Measurements from ENCODE around the gene NMT1. TPM values are rescaled to one million over a fixed set of nuclear protein-coding genes. Genes with fewer than 3 reads are reported as not detected.

NMT1 gene
- polyA plus RNA-seq, 1 donor: 71.5 TPM

GRCh38 chr17:45135192-45135977 lies 74.3 kb downstream of the NMT1 start, which contains the start of gene ACBD4:
Gene ACBD4, plus strand, starts transcription at chr17:45135687. Its CDS starts 458 bp downstream, at chr17:45136145.
- peak; percentile 96 for DNase-seq

GRCh38 chr17:45135978-45136791 lies 75.1 kb downstream of the NMT1 start:
- no peak for DNase-seq

GRCh38 chr17:45136846-45137560 lies 75.9 kb downstream of the NMT1 start:
- no peak for DNase-seq

- no peak for DNase-seq
These were observed 76.6 kb downstream of the NMT1 start for GRCh38 chr17:45137561-45138305.

DNA sequence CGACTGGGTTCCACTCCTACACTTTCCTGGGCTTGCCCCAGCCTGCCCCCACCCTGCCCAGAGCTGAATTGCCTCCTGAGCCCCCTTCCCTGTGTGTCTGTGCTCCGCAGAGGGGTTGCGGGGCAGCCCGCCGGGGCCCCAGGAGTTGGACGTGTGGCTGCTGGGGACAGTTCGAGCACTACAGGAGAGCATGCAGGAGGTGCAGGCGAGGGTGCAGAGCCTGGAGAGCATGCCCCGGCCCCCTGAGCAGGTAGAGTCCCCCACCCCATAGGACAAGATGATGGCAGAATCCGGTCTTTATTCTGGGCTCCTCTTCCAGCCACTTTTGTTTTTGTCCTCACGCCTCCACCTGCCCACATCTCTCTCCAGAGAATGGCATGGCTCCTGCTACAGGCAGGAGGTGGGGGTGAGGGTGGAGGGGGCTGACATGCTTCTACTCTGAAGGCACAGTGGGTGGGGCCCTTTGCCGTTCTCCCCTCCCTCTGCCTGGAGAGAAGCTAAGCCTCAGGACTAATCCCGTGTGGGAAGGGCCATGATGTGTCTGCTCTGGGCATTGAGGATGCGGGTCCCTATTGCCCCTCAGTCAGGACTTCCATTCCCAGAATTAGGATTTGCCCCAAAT lies 77.9 kb downstream of the NMT1 start:
- DNase-seq: no peak

- DNase-seq: no peak
These were observed 78.4 kb downstream of the NMT1 start for GRCh38 chr17:45139533-45139920.

DNA sequence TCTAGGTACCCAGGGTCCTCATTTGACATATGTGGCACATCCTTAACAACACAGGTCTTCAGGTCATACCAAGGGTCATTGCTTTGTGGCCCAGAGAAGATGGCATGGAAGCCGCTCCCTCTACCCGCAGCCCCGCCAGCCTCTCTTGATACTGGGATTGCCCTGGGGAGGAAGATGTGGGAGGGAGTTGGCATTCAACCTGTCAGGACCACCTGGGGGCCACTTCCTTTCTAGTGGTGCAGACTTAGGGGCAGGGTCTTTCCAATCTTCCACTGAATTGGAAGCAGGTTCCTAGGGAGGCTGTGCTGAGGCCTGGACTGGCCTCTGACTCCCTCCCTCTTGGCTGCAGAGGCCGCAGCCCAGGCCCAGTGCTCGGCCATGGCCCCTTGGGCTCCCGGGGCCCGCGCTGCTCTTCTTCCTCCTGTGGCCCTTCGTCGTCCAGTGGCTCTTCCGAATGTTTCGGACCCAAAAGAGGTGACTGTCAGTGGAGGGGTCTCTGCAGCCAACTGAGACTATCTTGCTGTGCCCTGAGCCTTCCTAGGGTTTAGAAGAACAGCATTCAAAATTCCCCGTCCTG lies 82.1 kb downstream of the NMT1 start:
- DNase-seq: no peak

- peak; percentile 79 for DNase-seq
These were observed 82.7 kb downstream of the NMT1 start for GRCh38 chr17:45143767-45144198.

- DNase-seq: no peak
These were observed 83.3 kb downstream of the NMT1 start for GRCh38 chr17:45144199-45145034.

DNA sequence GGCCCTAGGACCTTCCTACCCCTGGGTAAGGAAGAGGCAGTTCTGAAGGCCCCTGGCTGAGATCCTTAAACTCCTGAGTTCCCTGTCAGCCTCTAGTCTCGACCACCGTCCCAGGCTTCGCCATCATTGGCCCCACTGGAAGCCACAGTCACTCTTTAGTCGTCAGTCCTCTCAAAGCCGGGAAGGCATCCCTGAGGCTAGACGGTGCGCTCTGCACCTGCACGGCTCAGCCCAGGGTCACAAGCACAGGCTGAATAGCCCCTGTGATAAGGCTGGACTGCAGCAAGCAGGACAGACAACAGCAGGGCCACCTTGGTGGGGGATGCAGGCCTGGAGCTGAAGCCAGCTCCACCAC lies 83.9 kb downstream of the NMT1 start:
- DNase-seq: no peak

DNA sequence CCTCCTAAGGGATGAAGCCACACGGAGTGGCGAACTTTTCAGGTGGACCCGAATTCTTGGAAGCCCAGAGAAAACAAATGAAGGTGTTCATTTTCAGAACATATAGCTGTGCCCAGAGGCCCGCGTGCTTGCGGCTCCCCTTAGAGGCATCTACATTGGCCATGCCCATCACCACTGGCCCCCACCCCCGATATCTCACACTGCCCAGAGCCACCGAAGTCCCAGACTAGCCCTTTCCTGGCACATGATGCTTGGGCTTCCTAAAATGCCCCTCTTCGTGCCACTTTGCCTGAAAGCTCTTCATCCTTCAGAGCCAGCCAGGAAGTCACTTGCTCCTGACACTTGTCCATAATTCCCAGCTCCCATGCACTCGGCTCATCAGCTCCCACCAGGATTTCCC lies 85.0 kb downstream of the NMT1 start:
- no peak for DNase-seq

DNA sequence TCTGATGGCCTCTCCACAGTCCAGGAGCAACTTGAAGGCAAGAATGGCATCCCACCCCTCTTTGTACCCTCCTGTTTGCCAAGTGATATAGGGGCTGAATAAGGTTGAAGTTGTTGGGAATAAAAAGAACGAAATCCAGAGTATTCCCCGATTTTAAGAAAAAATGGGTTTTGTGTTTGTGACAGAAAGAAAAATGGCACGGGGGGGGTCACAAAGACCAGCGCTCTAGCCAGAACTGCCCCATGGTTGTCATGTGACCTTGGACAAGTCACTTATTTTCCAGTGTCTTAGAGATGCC lies 85.4 kb downstream of the NMT1 start:
- no peak for DNase-seq

- no peak for DNase-seq
These were observed 85.9 kb downstream of the NMT1 start for GRCh38 chr17:45146890-45147580.

GRCh38 chr17:45147581-45148182 lies 86.6 kb downstream of the NMT1 start:
- peak; percentile 93 for DNase-seq

- peak; percentile 100 for DNase-seq
These were observed 87.3 kb downstream of the NMT1 start, which contains the start of gene HEXIM1 for GRCh38 chr17:45148183-45149036. Gene HEXIM1, plus strand, starts transcription at chr17:45148475. Its CDS starts 716 bp downstream, at chr17:45149191.

- peak; percentile 90 for DNase-seq
These were observed 88.0 kb downstream of the NMT1 start for GRCh38 chr17:45149037-45149668.

All from left kidney (tissue), 2 donors.